Measurements from ENCODE around the gene UBE2K.

DNA sequence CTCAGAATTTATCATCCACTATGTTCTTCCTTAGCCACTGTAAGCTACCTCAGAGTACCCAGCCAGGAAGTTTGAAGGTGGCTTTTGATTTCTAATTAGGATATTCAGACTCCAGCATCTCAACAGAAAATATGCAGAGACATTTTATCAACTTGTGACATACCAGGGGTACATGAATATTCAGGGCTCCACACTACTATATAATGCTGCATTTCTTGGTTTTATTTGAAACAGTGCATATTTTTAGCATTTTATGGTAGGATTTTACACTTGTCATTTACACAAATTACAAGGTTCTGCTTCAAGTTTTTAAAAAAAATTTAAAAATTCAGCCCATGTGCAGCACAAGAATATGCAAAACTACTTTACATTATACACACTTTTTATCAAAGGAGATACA lies 124.7 kb downstream of the UBE2K start:
- no peak for TF ChIP-seq POLR2AphosphoS5 (IDR thresholded peaks at IDR 0.05; ENCODE audit: low read depth, low read length)
- no peak for TF ChIP-seq SIN3A (IDR thresholded peaks at IDR 0.05; ENCODE audit: borderline replicate concordance, insufficient read depth, low read length)

All from PFSK-1 (cell line).